ENCODE measurements around the gene NTNG2. TPM values are rescaled to one million over a fixed set of nuclear protein-coding genes. Genes with fewer than 3 reads are reported as not detected.

The NTNG2 gene
- under 0.01 and 0.15 TPM in 2 replicates for total RNA-seq

GRCh38 chr9:132161743-132162184 is at the start of gene NTNG2:
Gene NTNG2, plus strand, starts transcription at chr9:132162058. Its CDS starts 4,774 bp downstream, at chr9:132166832.

Other genes with a start within 250 kb of the NTNG2 start
- gene MED27, start 82.2 kb upstream of the NTNG2 start, total RNA-seq, result 36.7 and 39.7 TPM in 2 replicates
- 15.9 and 16.5 TPM in 2 replicates for gene SETX, start 192.9 kb downstream of the NTNG2 start, total RNA-seq
- gene TTF1, start 244.8 kb downstream of the NTNG2 start, total RNA-seq, result 10.6 TPM in 2 replicates
- gene CFAP77, start 248.2 kb downstream of the NTNG2 start, total RNA-seq, result not detected in 2 replicates

All from bronchus fibroblast of lung (primary cell).